Activated CD8-positive, alpha-beta memory T cell treated with anti-CD3 and anti-CD28 coated beads for 36 hours (primary cell): ENCODE measurements around the gene HSPA12A. TPM values are rescaled to one million over a fixed set of nuclear protein-coding genes. Genes with fewer than 3 reads are reported as not detected.

Experiments
- CTCF ChIA-PET: fragments of 350-600 bp; sonication (Branson Sonifier 250); formaldehyde crosslinking; loops from one replicate; lab custom pipeline; 2021; ENCODE audit warnings: antibody characterized with exemption; lab: Charles Lee
- POLR2A ChIA-PET: fragments of 350-600 bp; sonication (Branson Sonifier 250); formaldehyde crosslinking; loops from one replicate; lab custom pipeline; 2021; ENCODE audit warnings: antibody characterized with exemption; lab: Charles Lee
- total RNA-seq, 2 experiments: library from RNA; stranded (reverse); gene quantifications; one replicate each; pipeline ENCODE4 v1.2.3, GENCODE V29; 2021

The HSPA12A gene
- total RNA-seq, 2 experiments from 2014 or later: not detected

DNA sequence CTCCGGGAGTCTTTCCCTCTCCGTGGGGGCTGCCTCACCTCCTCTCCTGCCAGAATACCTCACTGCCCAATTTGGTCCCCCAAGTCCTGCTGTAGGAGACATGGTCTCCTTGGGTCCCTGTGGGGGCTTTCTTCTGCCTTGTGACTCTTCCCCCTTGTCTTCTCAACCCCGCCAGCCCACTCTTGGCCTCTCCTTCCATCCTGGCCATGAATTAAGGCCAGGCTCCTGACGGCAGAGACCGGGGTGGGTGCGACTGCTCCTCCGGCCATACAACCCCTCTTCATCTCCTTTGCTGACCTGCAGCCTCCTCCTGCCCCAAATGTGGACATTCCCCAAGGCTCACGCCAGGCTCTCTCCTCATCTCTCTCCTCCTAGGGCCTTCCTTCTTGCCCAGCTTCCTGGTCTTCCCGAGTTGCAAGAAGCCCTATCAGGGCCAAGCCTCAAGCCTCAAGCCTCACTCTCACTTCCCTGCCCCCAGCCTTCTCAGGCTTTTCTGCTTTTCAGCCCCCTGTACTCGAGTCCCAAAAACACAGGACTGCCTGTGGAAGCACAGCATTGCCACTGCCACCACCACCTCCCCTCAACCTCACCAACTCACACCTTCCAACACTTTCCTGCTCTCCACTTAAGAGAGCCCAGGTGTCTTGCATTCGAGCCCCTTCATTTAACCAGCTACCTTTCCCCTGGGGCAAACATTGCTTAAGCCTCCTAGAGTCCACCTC lies 120.3 kb downstream of the HSPA12A start:
- CTCF ChIA-PET: no interaction called here
- POLR2A ChIA-PET: no interaction called here

DNA sequence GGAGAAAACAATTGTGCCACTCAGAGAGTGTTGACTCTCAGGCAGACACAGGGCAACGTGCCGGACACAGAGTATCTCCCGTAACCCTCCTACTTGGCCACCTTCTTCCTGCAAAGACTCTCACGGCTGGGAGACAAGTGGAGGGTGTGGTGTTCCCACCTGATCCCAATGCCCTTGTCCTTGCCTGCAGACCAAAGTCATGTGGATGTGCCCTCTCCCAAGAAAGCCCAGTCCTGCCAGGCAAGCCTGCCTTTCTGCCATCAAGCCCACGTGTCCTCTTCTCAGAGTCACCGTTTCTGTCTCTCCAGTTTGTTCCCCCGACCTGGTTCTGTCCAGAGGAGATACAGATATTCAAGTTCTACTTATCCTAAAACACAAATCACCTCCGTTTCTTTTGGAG lies 120.9 kb downstream of the HSPA12A start:
- CTCF ChIA-PET: no interaction called here

More for the DNA sequence above, 120.9 kb downstream of the HSPA12A start:
- POLR2A ChIA-PET: no interaction called here

Other genes with a start within 250 kb of the HSPA12A start
- gene PNLIP, start 196.6 kb downstream of the HSPA12A start, total RNA-seq: not detected
- gene PNLIPRP1, start 151.6 kb downstream of the HSPA12A start, total RNA-seq: not detected
- gene PNLIPRP2, start 121.6 kb downstream of the HSPA12A start, total RNA-seq: not detected
- not detected for gene ENO4, start 106.9 kb upstream of the HSPA12A start, total RNA-seq